Natural killer cell (primary cell): Measurements from ENCODE around the gene CDH26. TPM values are rescaled to one million over a fixed set of nuclear protein-coding genes. Genes with fewer than 3 reads are reported as not detected.

Source experiments
- ATAC-seq, 3 donors: fragments of 150-1000 bp in 2 of 3; fragments of 200-7000 bp in 1 of 3; cut with Tn5 transposase; 1 replicate in 1 of 3; 2 replicates in 2 of 3; pipeline ENCODE4 v1.10.0; 2021; ENCODE audit warnings: mild to moderate bottlenecking in 2 of 3, moderate library complexity in 2 of 3
- DNase-seq, 2 donors: peaks; one replicate each; pipeline versions ENCODE4 v3.0.0 to v3.0.0-alpha.2; 2013 to 2021; ENCODE audit warnings: mixed read lengths in 1 of 2
- H3K27ac ChIP-seq: one replicate; pipeline ENCODE4 v1.5.1; 2013; ENCODE audit warnings: mild to moderate bottlenecking, low read length
- H3K27me3 ChIP-seq: one replicate; pipeline ENCODE4 v1.6.1; 2013; ENCODE audit warnings: low read length; ENCODE audit not compliant: control insufficient read depth, insufficient read depth
- H3K36me3 ChIP-seq: one replicate; pipeline ENCODE4 v1.6.1; 2013; ENCODE audit warnings: low read length; ENCODE audit not compliant: control insufficient read depth, insufficient read depth
- H3K4me1 ChIP-seq: one replicate; pipeline ENCODE4 v1.6.1; 2013; ENCODE audit warnings: low read length; ENCODE audit not compliant: control insufficient read depth, insufficient read depth
- H3K4me3 ChIP-seq: one replicate; pipeline ENCODE4 v1.5.1; 2013; ENCODE audit warnings: low read length
- H3K9me3 ChIP-seq: one replicate; pipeline ENCODE4 v1.6.1; 2013; ENCODE audit warnings: low read length; ENCODE audit not compliant: control insufficient read depth, insufficient read depth
- H3K27ac Mint-ChIP-seq, 2 donors: one replicate each; pipeline ENCODE4 v1.8.0; 2022; ENCODE audit warnings: mild to moderate bottlenecking in 2 of 2, mixed read lengths in 2 of 2, moderate library complexity in 1 of 2
- H3K27me3 Mint-ChIP-seq, 2 donors: one replicate each; pipeline ENCODE4 v1.8.0; 2022; ENCODE audit warnings: low read depth in 2 of 2, mixed read lengths in 2 of 2
- H3K36me3 Mint-ChIP-seq: one replicate; pipeline ENCODE4 v1.8.0; 2022; ENCODE audit warnings: mixed read lengths
- H3K4me1 Mint-ChIP-seq, 2 donors: one replicate each; pipeline ENCODE4 v1.8.0; 2022; ENCODE audit warnings: mixed read lengths in 2 of 2
- H3K4me3 Mint-ChIP-seq: one replicate; pipeline ENCODE4 v1.8.0; 2022; ENCODE audit warnings: mild to moderate bottlenecking, moderate library complexity, mixed read lengths
- H3K9me3 Mint-ChIP-seq, 2 donors: one replicate each; pipeline ENCODE4 v1.8.0; 2022; ENCODE audit warnings: mixed read lengths in 2 of 2
- WGBS: methylation state at CpG from one replicate; pipeline ENCODE4 v1.1.7; 2013; ENCODE audit warnings: missing lambda C conversion rate; ENCODE audit not compliant: insufficient coverage; 5-methylcytosine and 5-hydroxymethylcytosine counted together
- intact Hi-C: fragments of 100-400 bp; cut with micrococcal nuclease; formaldehyde crosslinking; loops from one replicate; pipeline ENCODE4 v1.14.2; 2022
- total RNA-seq, 4 donors: library from RNA; stranded (reverse); fragments of 120-200 nt in 1 of 4; gene quantifications; one replicate each; pipeline versions ENCODE4 v1.2.3 to v1.2.4, GENCODE V29; 2013 to 2022
- TF ChIP-seq, protein P1 (sequence below): fragments of 200-600 bp; IDR thresholded peaks from one replicate; pipeline ENCODE4 v1.8.0; 2022; ENCODE audit warnings: antibody characterized with exemption

CDH26 gene
- total RNA-seq, 3 donors from 2014 or later (not counting 1 experiment from before 2014, with no cell fraction given): 1.2 to 2.0 (median 1.8) TPM

GRCh38 chr20:60063739-60064380 is 105.6 kb downstream of the CDH26 start:
- 10% methylated on average over 3 of the region's 3 CpGs for WGBS
- Mint-ChIP-seq H3K27me3 (no peaks in the 10 kb centered on the region), H3K27ac (peak overlapping the region; percentile 29 to 64), H3K4me3 (peak overlapping the region; percentile 60), H3K9me3 (no peaks in the 10 kb centered on the region), H3K36me3 (no peaks in the 10 kb centered on the region), H3K4me1 (peaks cover 66 to 93% of the 10 kb centered on the region in 2 donors)
- H3K9me3 ChIP-seq: no peaks in the 10 kb centered on the region
- H3K27ac ChIP-seq: no peak overlapping the region
- TF ChIP-seq, protein P1, sequence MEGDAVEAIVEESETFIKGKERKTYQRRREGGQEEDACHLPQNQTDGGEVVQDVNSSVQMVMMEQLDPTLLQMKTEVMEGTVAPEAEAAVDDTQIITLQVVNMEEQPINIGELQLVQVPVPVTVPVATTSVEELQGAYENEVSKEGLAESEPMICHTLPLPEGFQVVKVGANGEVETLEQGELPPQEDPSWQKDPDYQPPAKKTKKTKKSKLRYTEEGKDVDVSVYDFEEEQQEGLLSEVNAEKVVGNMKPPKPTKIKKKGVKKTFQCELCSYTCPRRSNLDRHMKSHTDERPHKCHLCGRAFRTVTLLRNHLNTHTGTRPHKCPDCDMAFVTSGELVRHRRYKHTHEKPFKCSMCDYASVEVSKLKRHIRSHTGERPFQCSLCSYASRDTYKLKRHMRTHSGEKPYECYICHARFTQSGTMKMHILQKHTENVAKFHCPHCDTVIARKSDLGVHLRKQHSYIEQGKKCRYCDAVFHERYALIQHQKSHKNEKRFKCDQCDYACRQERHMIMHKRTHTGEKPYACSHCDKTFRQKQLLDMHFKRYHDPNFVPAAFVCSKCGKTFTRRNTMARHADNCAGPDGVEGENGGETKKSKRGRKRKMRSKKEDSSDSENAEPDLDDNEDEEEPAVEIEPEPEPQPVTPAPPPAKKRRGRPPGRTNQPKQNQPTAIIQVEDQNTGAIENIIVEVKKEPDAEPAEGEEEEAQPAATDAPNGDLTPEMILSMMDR: no peak
- no peak overlapping the region for H3K4me3 ChIP-seq
- intact Hi-C loops: no loop called here
- H3K36me3 ChIP-seq: peaks cover 2% of the 10 kb centered on the region
- H3K27me3 ChIP-seq: no peaks in the 10 kb centered on the region
- ATAC-seq (no peak), DNase-seq (no peak)
- peaks cover 24% of the 10 kb centered on the region for H3K4me1 ChIP-seq

Other genes starting within 250 kb of the CDH26 start
- gene SYCP2, start 24.8 kb upstream of the CDH26 start, total RNA-seq: 1 to 10 TPM; 5.9 to 8.6 (median 7.0) TPM
- gene PPP1R3D, start 18.1 kb upstream of the CDH26 start, total RNA-seq: 1 to 10 TPM; 3.5 to 6.9 (median 6.7) TPM
- 10 to 100 TPM; 17.1 to 31.1 (median 27.7) TPM for gene FAM217B, start 18.0 kb upstream of the CDH26 start, total RNA-seq